ENCODE data around the gene RPTOR.

The RPTOR gene

DNA sequence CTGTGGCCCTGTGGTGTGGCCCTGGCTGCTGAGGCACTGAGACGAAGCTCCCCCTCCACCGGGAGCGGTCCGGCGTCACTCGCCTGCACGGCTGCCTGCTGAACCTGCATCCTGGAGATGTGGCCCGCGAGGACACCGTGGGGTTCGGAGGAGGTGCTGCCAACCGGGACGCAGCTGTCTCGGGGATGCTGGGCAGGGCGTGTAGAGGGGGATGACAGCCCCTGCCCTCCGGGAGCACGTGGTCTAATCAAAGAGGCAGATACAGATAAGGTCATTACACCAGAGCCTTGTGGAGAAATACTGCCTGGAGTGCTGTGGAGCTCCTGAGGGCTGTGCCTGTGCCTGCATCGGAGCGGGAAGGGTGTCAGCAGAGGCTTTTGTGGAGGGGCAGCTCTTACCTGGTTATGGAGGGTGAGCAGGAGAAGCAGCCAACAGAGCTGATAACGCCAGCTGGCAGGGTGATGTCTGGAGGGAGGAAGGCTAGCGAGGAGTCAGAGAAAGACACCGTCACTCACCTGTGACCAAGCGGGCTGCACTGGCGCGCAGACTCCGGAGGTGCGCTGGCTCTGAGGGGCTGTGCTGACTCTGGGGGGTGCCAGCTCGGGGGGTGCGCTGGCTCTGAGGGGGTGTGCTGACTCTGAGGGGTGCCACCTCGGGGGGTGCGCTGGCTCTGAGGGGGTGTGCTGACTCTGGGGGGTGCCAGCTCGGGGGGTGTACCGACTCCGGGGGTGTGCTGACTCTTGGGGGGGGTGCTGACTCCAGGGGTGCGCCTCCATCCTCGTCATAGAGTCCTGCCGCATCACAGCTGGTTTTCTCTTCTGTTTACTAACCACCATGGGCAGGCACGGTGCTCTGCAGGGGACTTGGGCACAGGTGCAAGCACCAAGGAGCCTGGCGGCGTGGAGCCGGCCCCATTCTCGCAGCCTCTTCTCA lies 342.3 kb downstream of the RPTOR start:
- in situ Hi-C loops (cut with HindIII; ENCODE audit: low pct_ligation_motif_present, low pct_unique_long_range_greater_than_20kb, low sequenced_read_pairs): no loop called here
- DNase-seq: no peak

DNA sequence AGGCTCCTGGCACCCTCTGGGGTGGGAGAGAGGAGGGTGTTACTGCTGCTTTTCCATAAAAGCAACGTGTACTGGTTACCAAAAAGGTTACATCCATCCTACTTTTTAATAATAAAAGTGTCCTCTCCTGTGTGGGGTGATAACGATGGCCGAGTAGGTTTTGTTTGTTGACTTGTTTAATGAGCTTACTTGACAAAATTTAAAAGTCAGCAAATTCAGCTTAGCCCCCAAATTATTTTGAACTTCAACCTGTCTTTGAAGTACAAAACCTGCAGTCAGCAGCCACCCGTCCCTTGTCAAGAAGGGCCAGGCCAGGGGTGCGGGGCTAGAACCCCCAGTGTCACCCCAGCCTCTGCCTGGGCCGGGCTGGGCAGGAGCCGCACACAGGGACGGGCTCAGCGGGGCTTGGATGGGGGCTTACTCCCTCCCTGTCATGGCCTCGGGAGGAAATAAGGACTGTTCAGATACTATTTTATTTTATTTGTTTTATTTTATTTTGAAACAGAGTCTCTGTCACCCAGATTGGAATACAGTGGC lies 343.1 kb downstream of the RPTOR start:
- no peak for DNase-seq
- in situ Hi-C loops (cut with HindIII; ENCODE audit: low pct_ligation_motif_present, low pct_unique_long_range_greater_than_20kb, low sequenced_read_pairs): no loop called here

DNA sequence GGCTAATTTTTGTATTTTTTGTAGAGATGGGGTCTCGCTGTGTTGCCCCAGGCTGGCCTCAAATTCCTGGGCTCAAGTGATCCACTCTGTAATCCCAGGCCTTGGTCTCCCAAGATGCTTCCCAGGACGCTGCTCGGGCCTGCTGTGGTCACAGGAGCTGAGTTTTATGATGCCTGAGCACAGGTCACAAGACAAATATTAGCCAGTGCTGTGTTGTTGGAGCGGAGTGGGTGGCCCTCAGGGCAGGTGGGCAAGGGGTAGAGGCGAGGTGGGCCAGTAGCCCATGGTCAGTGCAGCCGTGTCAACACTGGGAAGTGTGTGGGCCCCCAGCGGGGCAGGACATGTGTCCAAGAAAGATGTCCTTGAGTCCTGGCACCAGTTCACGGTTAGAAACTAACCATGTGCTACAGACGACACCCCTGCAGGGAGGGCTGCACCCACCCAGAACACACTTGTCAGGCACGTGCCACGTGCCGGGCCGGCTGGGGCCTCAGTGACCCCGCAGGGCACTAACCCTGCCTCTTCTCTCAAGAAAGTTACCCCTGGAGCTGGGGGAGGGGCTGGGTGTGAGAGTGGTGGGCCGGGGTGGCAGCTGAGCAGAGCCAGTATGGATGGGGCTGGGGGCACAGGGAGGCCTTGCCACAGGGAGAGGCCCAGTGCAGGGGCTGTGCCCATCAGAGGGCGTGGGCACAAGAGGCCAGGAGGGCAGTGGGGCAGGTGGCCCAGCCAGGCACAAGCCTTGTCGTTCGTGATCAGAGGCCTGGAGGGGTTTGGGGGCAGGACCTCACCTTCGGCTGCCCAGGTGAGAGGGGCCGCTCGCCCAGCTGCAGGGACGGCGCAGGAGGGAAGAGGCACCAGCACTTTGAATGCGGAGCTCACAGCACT lies 343.9 kb downstream of the RPTOR start:
- in situ Hi-C loops (cut with HindIII; ENCODE audit: low pct_ligation_motif_present, low pct_unique_long_range_greater_than_20kb, low sequenced_read_pairs): no loop called here
- no peak for DNase-seq

DNA sequence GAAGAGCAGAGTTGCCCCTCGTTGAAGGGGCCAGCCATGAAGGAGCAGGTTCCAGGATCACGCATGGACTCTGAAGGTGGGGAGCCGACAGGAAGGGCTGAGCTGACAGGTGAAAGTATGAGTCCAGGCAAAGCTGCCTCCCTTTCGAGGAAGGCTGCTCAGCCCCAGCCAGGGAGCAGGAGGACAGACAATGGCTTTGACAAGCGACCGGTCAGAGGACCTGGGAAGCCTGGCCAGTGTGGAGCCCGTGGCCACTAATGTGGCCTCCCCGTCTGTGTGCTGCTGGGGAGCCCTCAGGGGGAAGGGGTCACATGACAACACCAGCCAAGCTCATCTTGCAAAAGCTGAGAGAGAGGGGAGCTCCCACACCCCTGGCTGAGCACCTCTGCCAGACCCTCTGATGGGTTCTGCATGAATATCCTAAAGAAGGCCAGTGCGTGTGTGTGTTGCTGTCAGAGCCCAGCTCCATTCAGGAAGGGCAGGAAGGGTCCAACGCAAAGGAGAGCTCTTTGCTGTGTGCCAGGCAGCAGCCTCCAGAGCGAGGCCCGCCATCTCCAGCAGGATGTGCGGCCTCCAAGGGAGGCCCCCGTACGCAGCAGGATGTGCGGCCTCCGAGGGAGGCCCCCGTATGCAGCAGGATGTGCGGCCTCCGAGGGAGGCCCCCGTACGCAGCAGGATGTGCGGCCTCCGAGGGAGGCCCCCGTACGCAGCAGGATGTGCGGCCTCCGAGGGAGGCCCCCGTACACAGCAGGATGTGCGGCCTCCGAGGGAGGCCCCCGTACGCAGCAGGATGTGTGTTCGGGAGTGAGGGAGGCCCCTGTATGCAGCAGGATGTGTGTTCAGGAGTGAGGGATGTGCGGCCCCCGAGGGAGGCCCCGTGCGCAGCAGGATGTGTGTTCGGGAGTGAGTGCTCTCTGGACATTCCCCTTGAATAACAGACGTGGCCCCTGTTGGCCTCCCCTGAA lies 344.9 kb downstream of the RPTOR start:
- in situ Hi-C loops (cut with HindIII; ENCODE audit: low pct_ligation_motif_present, low pct_unique_long_range_greater_than_20kb, low sequenced_read_pairs): no loop called here
- DNase-seq: no peak

DNA sequence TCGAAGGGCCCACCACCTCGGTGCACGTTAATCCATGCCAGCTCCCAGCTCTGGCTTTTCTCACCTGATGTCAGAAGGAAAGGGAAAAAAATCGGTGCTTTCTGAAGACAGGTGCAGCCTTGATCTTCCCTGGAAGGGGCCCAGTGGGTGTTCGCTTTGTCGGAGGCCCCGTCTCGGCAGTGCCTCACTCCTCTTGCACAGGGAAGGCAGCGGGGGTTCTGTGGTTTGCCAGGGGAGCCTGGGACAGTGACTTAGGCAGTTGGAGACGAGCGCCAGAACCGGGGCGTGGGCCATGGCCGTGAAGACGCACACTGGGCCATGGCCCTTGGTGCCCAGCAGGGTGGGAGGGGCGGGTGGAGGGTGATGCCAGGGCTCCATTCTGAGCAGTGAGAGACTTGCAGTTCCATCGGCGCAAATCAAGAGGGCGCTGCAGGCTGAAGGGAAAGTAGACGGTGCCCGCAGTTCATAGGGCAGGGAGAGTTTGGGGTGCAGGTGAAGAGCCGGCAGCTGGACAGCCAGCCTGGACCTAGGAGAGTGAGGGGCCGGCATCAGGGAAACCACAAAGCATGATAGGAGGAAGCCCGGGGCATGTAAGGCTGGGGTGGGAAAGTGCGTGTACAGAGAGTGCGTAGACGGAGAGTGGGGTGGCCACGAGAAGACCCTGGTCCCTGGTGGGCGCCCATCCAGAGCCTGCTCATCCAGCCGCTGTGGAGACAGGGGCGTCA lies 345.7 kb downstream of the RPTOR start:
- in situ Hi-C loops (cut with HindIII; ENCODE audit: low pct_ligation_motif_present, low pct_unique_long_range_greater_than_20kb, low sequenced_read_pairs): no loop called here
- no peak for DNase-seq

DNA sequence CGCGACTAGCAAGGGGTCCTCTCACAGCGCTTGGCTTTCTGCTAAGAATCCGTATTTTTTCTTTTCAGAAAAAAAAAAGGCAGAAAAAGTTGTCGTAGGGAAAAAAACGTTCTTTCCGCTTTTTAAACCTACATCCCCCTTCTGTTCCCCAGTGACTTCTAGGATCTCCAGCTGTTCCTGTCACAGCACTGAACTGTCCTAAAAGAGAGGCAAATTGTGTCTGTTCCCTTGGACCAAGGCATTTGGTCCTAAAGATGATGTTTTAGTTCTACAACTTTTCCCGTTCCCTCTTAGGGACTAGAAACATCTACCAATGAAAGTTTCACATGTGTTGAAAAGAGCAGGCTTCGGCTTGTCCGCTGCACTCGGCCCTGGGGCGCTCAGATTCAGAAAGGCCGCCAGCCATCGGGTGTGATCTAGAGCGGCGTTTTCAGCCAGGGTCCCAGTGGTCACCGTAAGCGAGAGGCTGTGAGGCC lies 346.3 kb downstream of the RPTOR start:
- in situ Hi-C loops (cut with HindIII; ENCODE audit: low pct_ligation_motif_present, low pct_unique_long_range_greater_than_20kb, low sequenced_read_pairs): no loop called here
- no peak for DNase-seq

DNA sequence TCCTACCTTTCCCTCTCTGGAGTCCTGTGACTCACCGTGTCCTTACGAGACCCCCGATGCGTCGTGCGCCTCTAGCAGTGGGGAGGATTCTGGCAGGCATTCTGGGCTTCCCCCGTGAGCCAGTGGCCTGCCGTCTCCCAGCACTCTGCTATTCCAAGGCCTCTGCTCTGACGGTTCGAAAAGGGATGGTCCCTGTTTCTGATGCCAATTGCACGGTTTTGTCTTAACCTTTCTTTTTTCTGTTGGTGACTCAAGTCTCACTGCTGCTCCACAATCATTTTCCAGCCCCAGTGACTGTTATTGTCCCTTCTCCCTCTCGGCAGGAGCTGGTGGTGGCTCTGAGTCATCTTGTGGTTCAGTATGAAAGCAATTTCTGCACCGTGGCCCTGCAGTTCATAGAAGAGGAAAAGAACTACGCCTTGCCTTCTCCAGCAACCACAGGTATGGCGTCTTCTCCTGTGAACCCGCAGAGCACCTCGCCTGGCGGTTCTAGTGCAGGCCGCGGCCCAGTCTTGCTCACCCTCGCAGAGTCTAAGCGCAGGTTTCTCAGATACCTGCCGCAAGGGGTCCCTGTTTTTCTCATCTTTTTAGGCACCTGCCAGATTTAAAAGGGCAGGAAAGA lies 346.9 kb downstream of the RPTOR start:
- peak; percentile 91 for DNase-seq
- in situ Hi-C loops (cut with HindIII; ENCODE audit: low pct_ligation_motif_present, low pct_unique_long_range_greater_than_20kb, low sequenced_read_pairs): no loop called here

DNA sequence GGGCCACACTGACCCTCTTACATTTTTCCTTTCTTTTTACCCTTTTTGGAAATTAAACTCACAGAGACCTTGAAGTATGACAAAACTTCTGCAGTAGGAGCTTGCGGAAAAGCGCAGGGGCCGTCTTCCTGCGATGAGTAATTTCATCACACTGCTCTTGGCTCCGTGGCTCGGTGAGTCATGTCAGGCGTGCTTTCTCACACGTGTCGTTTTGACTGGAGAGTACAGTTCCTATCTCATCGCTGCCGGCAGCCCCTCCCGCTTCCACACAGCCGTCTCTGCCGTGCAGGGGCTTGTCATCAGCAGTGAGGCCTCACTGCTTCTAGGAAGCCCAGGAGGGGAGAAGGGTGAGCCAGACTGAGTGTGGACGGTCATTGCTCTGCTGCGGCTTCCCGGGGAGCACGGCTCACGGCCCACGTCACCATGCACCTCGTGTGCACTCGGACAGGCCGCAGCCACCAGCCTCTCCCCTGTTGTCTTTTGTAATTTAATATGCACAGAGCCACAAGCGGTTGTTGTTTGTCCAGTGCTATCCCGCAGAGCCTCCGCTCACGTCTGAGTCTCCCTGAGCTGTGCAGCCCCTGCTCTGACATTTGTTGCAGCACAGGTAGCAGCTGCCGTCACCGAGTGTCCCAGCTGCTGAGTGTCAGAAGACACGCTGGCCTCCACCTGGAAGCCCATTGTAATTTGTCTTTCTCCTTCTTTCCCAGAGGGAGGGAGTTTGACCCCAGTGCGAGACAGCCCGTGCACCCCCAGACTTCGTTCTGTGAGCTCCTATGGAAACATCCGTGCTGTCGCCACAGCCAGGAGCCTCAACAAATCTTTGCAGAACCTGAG lies 347.6 kb downstream of the RPTOR start:
- peak; percentile 98 for DNase-seq
- in situ Hi-C loops (cut with HindIII; ENCODE audit: low pct_ligation_motif_present, low pct_unique_long_range_greater_than_20kb, low sequenced_read_pairs): no loop called here

DNA sequence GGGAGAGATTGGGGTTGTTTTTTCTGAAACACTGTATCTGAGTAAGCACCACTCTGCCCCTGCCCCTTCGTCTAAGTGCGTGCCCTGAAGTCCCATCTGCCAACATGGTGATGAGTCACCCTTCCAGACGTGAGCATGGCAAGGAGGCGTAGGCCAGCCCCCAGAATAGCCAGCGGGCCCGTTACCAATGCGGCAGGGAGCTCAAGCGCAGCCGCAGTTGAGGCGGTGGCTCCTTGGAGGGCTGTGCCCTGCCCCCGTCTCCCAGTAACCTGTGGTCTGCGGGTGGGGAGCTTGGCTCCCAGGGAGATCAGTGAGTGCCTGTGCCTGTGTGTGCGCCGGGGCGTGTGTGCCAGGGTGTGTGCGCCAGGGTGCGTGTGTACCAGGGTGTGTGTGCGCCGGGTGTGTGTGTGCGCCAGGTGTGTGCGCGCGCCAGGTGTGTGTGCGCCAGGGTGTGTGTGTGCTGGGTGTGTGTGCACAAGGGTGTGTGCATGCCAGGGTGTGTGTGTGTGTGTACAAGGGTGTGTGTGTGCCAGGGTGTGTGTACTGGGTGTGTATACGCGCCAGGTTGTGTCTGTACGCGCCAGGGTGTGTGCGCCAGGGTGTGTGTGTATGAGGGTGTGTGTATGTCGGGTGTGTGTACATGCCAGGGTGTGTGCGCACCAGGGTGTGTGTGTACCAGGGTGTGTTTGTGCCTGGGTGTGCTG lies 348.4 kb downstream of the RPTOR start:
- DNase-seq: peak; percentile 98

DNA sequence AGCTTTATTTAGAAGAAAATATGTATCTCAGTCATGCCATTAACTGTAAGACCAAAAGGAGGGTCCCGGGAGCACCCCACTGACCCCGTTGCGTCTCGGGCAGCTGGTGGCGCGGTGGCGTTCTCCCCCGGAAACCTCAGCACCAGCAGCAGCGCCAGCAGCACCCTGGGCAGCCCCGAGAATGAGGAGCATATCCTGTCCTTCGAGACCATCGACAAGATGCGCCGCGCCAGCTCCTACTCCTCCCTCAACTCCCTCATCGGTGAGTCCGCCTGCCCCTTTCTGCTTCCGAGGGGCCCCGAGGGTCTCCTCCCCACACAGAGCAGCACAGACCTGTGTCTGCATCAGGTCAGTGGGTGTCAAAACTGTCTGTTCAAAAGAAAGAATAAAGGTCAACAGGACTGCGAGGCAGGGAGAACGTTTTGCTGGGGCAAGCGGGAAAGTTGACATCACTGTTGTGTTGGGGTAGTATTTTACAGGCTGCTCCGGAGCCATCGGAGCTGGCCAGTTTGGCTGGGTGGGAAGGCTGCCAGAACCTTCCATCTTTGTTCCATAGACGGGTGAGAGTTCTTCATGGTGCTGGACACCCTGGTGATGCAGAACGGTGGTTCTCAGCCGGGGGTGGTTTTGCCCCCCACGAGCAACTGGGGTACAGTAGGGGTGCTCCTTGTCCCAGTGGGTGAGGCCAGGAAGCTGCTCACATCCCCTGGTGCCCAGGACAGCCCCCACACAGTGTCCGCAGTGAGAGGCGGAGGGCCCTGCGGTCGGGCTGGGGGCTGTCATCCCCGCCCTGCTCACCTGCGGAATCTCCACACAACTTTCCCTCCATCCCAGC lies 349.2 kb downstream of the RPTOR start:
- DNase-seq: no peak
- in situ Hi-C loops (cut with HindIII; ENCODE audit: low pct_ligation_motif_present, low pct_unique_long_range_greater_than_20kb, low sequenced_read_pairs): no loop called here

More for the DNA sequence above, 348.4 kb downstream of the RPTOR start:
- in situ Hi-C loops (cut with HindIII; ENCODE audit: low pct_ligation_motif_present, low pct_unique_long_range_greater_than_20kb, low sequenced_read_pairs): no loop called here

DNA sequence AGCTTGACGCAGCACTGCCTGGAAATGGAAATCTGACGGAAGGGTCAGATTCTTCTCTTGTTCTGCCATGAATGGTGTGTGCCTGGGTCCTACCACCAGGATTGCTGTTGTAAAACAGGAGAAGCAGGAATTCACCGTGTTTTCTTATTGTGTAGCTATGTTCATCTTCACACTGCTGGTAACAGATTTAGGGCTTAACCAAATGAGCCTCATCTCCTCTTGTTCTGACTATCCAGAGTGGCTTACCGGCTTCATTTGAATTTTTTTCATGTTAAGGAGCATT lies 349.7 kb downstream of the RPTOR start:
- no peak for DNase-seq
- in situ Hi-C loops (cut with HindIII; ENCODE audit: low pct_ligation_motif_present, low pct_unique_long_range_greater_than_20kb, low sequenced_read_pairs): no loop called here

DNA sequence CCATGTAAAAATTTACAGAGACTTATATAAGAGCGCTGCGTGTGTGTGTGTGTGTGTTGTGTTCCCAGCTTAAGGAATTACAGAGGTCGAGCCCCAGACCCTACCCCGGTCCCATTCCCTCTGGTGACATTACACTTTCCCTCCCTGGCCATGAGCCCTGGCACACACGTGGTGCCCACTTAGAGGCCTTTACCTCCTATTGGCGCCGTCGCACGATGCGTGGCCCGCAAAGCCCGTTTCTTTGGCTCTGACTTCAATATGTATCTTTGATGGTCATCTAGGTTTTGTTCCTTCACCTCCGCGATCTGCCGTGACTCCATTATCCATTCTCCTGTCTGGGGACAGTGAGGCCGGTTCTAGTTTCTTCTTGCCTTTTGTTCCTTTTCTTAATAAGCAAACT lies 350.1 kb downstream of the RPTOR start:
- no peak for DNase-seq
- in situ Hi-C loops (cut with HindIII; ENCODE audit: low pct_ligation_motif_present, low pct_unique_long_range_greater_than_20kb, low sequenced_read_pairs): no loop called here

DNA sequence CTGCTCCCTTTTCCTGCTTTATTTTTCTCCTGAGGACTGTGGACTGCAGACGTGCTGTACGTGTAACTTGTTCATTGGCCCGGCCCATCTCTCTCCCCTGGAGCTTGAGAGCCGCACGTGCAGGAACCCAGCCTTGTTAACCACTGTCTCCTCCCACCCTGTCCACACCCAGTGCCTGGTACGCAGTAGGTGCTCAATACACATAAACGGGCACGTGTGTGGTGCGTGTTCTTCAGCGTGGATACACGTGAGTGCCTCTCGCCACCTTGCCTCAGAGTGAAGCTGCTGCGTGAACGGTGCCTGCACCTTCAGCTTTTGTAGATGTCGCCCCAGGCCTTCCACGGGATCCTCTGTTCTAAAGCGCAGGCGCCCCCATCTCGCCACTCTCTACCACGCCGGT lies 350.7 kb downstream of the RPTOR start:
- in situ Hi-C loops (cut with HindIII; ENCODE audit: low pct_ligation_motif_present, low pct_unique_long_range_greater_than_20kb, low sequenced_read_pairs): no loop called here
- no peak for DNase-seq

DNA sequence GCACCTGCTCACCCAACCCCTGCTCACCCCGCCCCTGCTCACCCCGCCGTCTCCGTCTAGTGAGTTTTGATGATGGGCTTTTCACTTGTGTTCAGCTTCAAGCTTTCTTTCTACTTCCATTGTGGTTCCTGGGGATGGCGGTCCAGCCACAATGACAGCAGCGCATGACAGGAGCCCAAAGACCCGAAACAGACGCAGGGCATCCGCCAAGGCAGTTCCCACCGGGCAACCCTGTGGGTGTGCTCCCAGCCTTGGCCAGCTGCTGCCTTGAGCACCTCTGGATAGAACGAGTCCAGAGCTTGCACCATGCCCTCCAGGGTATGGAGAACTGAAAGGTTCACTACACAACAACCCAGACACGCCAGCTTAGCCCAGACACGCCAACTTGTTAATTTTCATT lies 354.1 kb downstream of the RPTOR start:
- no peak for DNase-seq
- in situ Hi-C loops (cut with HindIII; ENCODE audit: low pct_ligation_motif_present, low pct_unique_long_range_greater_than_20kb, low sequenced_read_pairs): no loop called here

Data from ACHN (cell line).